MM.1S (cell line): Measurements from ENCODE around the gene MTFR2.

Source experiments
- EZH2 ChIP-seq: fragments of 300-600 bp; sonication (generic); optimal IDR thresholded peaks from 2 replicates; pipeline ENCODE3; 2017; ENCODE audit warnings: low read depth, mild to moderate bottlenecking, antibody characterized with exemption, low read length, mixed read lengths
- EZH2phosphoT487 ChIP-seq: fragments of 300-600 bp; sonication (generic); IDR thresholded peaks from 2 replicates; pipeline ENCODE4 v1.6.1; 2018; ENCODE audit warnings: antibody characterized with exemption, low read length
- TF ChIP-seq, protein P1 (sequence below): fragments of 300-600 bp; sonication (generic); IDR thresholded peaks from 2 replicates; pipeline ENCODE4 v1.5.1; 2016; ENCODE audit warnings: antibody characterized with exemption, low read length, mixed read lengths

DNA sequence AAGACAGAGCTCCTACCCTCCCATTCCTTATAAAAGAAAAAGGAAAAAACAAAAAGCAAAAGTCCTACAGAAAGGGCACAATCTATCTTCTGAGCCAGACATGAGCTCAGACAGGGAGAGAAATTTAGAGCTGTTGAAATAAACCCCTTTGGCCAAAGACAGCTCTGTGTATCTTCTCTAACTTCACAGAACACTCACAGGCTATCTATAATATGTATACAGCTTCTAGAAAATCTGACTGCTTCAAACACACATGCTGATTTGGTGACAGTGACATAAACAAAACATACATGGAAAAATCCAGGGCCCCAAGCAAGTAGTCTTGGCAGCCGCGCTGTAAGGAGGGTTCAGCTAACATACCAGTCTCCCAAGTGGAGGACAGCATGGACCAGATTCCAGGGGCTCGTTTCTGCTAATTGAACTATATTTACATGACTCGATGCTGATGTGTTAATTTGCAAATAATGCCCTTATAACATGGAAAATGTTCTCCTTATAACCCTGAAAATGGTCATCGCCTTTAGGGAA is 37.0 kb downstream of the MTFR2 start:
- TF ChIP-seq, protein P1, sequence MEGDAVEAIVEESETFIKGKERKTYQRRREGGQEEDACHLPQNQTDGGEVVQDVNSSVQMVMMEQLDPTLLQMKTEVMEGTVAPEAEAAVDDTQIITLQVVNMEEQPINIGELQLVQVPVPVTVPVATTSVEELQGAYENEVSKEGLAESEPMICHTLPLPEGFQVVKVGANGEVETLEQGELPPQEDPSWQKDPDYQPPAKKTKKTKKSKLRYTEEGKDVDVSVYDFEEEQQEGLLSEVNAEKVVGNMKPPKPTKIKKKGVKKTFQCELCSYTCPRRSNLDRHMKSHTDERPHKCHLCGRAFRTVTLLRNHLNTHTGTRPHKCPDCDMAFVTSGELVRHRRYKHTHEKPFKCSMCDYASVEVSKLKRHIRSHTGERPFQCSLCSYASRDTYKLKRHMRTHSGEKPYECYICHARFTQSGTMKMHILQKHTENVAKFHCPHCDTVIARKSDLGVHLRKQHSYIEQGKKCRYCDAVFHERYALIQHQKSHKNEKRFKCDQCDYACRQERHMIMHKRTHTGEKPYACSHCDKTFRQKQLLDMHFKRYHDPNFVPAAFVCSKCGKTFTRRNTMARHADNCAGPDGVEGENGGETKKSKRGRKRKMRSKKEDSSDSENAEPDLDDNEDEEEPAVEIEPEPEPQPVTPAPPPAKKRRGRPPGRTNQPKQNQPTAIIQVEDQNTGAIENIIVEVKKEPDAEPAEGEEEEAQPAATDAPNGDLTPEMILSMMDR, result no peak
- no peak for TF ChIP-seq EZH2
- TF ChIP-seq EZH2phosphoT487, result no peak
